Measurements from ENCODE around the gene MST1.

DNA sequence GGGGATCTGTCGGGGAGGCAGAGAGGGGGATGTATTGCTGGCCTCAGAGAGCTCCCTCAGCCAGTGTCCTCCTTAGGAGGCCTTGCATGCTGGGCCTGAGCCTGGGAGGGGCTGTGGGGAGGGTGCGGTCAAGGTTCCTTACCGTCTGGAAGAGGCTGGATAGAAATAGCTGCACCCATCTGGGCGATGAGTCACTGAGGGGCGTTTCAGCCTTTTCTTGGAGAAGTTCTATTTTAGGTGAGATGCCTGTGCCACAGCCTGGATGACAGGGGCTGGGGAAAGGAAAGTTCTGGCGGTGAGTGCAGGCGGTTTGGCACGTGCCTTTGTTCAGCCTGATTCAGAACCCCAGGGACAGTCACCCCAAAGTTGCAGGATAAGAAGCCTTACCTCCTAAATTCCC, 50.8 kb downstream of the MST1 start:
- TF ChIP-seq, protein P1, sequence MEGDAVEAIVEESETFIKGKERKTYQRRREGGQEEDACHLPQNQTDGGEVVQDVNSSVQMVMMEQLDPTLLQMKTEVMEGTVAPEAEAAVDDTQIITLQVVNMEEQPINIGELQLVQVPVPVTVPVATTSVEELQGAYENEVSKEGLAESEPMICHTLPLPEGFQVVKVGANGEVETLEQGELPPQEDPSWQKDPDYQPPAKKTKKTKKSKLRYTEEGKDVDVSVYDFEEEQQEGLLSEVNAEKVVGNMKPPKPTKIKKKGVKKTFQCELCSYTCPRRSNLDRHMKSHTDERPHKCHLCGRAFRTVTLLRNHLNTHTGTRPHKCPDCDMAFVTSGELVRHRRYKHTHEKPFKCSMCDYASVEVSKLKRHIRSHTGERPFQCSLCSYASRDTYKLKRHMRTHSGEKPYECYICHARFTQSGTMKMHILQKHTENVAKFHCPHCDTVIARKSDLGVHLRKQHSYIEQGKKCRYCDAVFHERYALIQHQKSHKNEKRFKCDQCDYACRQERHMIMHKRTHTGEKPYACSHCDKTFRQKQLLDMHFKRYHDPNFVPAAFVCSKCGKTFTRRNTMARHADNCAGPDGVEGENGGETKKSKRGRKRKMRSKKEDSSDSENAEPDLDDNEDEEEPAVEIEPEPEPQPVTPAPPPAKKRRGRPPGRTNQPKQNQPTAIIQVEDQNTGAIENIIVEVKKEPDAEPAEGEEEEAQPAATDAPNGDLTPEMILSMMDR (conservative IDR thresholded peaks at IDR 0.05 in 1 of 2, IDR thresholded peaks at IDR 0.05 in 1 of 2; ENCODE audit: low read depth in 1 of 2, low read length in 2 of 2), result no peak
- TF ChIP-seq EZH2 (IDR thresholded peaks at IDR 0.05; ENCODE audit: low read length, missing control alignments), result no peak
